Putamen (tissue), 1 donor: ENCODE data around the gene TRERF1.

Experiments
- DNase-seq: peaks from one replicate; pipeline ENCODE4 v3.0.0-alpha.2; 2016; ENCODE audit warnings: low spot score

Gene TRERF1

GRCh38 chr6:42306439-42307140, 145.1 kb downstream of the TRERF1 start:
- no peak for DNase-seq

- no peak for DNase-seq
Observed at GRCh38 chr6:42304053-42304712, 147.5 kb downstream of the TRERF1 start.

GRCh38 chr6:42302411-42302810, 149.3 kb downstream of the TRERF1 start:
- no peak for DNase-seq

- DNase-seq, result no peak
Observed at GRCh38 chr6:42301986-42302385, 149.7 kb downstream of the TRERF1 start.

- DNase-seq, result no peak
Observed at GRCh38 chr6:42300701-42301100, 151.0 kb downstream of the TRERF1 start.

- no peak for DNase-seq
Observed at GRCh38 chr6:42300185-42300584, 151.5 kb downstream of the TRERF1 start.

GRCh38 chr6:42297661-42298060, 154.1 kb downstream of the TRERF1 start:
- DNase-seq, result no peak

GRCh38 chr6:42296614-42297013, 155.1 kb downstream of the TRERF1 start:
- DNase-seq, result no peak

- no peak for DNase-seq
Observed at GRCh38 chr6:42295677-42296076, 156.0 kb downstream of the TRERF1 start.

GRCh38 chr6:42295181-42295580, 156.5 kb downstream of the TRERF1 start:
- no peak for DNase-seq

- no peak for DNase-seq
Observed at GRCh38 chr6:42294759-42295158, 157.0 kb downstream of the TRERF1 start.

- no peak for DNase-seq
Observed at GRCh38 chr6:42293386-42293977, 158.2 kb downstream of the TRERF1 start.

GRCh38 chr6:42292004-42292740, 159.6 kb downstream of the TRERF1 start:
- DNase-seq, result no peak

- DNase-seq, result no peak
Observed at GRCh38 chr6:42287756-42288155, 164.0 kb downstream of the TRERF1 start.

- DNase-seq, result no peak
Observed at GRCh38 chr6:42281570-42281969, 170.2 kb downstream of the TRERF1 start.

- DNase-seq, result no peak
Observed at GRCh38 chr6:42280966-42281533, 170.7 kb downstream of the TRERF1 start.

GRCh38 chr6:42279966-42280629, 171.6 kb downstream of the TRERF1 start:
- no peak for DNase-seq

GRCh38 chr6:42279144-42279781, 172.5 kb downstream of the TRERF1 start:
- no peak for DNase-seq

GRCh38 chr6:42278131-42278853, 173.4 kb downstream of the TRERF1 start:
- DNase-seq, result no peak

- DNase-seq, result peak; percentile 20
Observed at GRCh38 chr6:42276034-42276890, 175.5 kb downstream of the TRERF1 start.
